OCI-LY7 (cell line): ENCODE results near the gene LHFPL6. TPM values are rescaled to one million over a fixed set of nuclear protein-coding genes. Genes with fewer than 3 reads are reported as not detected.

ENCODE experiments used
- BruUV-seq: library from RNA; stranded (reverse); fragments of 400-500 nt; replicated peaks from 2 replicates; lab custom pipeline; 2021; lab: Mats Ljungman, UMichigan
- CTCF ChIA-PET: fragments of 300-600 bp; sonication (Branson Sonifier 250); formaldehyde crosslinking; loops from one replicate; lab custom pipeline; 2022; ENCODE audit warnings: antibody characterized with exemption; ENCODE audit not compliant: unreplicated experiment; lab: Charles Lee
- POLR2A ChIA-PET: fragments of 300-600 bp; sonication (Branson Sonifier 250); formaldehyde crosslinking; loops from one replicate; lab custom pipeline; 2022; ENCODE audit warnings: antibody characterized with exemption; lab: Charles Lee
- DNase-seq: peaks from one replicate; pipeline ENCODE4 v3.0.0-alpha.2; 2015; ENCODE audit warnings: low spot score
- H2AFZ ChIP-seq: fragments of 200-600 bp; sonication (generic), shearing (Covaris generic); 2 replicates; pipeline ENCODE4 v1.6.1; 2014; ENCODE audit warnings: mild to moderate bottlenecking, antibody characterized with exemption, low read length, moderate library complexity
- H3K27ac ChIP-seq: fragments of 200-600 bp; sonication (generic); 2 replicates; pipeline ENCODE4 v1.5.1; 2014; ENCODE audit warnings: mixed run types, low read depth, mild to moderate bottlenecking, moderate library complexity, low read length, inconsistent platforms; ENCODE audit not compliant: poor library complexity, severe bottlenecking
- H3K36me3 ChIP-seq: fragments of 200-600 bp; sonication (generic); 2 replicates; pipeline ENCODE4 v1.6.1; 2014; ENCODE audit warnings: mild to moderate bottlenecking, antibody characterized with exemption, low read length, moderate library complexity, mixed read lengths; ENCODE audit not compliant: insufficient read depth
- H3K4me1 ChIP-seq: fragments of 200-600 bp; sonication (generic); 2 replicates; pipeline ENCODE4 v1.5.1; 2014; ENCODE audit warnings: mild to moderate bottlenecking, low read length; ENCODE audit not compliant: insufficient read depth, poor library complexity, severe bottlenecking
- H3K4me2 ChIP-seq: fragments of 200-600 bp; sonication (generic); 2 replicates; pipeline ENCODE4 v1.6.1; 2014; ENCODE audit warnings: mild to moderate bottlenecking, low read length
- H3K4me3 ChIP-seq: fragments of 200-600 bp; sonication (generic); 2 replicates; pipeline ENCODE4 v1.5.1; 2014; ENCODE audit warnings: mild to moderate bottlenecking, low read depth, low read length; ENCODE audit not compliant: poor library complexity, severe bottlenecking
- H3K79me2 ChIP-seq: fragments of 200-600 bp; sonication (generic); 2 replicates; pipeline ENCODE4 v1.6.1; 2016; ENCODE audit warnings: low read depth, mild to moderate bottlenecking, low read length, moderate library complexity, mixed read lengths; ENCODE audit not compliant: insufficient read depth
- H3K9me2 ChIP-seq: fragments of 200-600 bp; sonication (generic); 2 replicates; pipeline ENCODE4 v1.6.1; 2016; ENCODE audit warnings: mild to moderate bottlenecking, low read length, mixed read lengths; ENCODE audit not compliant: insufficient read depth
- H3K9me3 ChIP-seq: fragments of 200-600 bp; sonication (generic); 2 replicates; pipeline ENCODE4 v1.6.1; 2014; ENCODE audit warnings: mild to moderate bottlenecking, mixed run types, low read length, mixed read lengths
- H4K20me1 ChIP-seq: fragments of 200-600 bp; sonication (generic); 2 replicates; pipeline ENCODE4 v1.6.1; 2014; ENCODE audit warnings: mild to moderate bottlenecking, antibody characterized with exemption, low read length, moderate library complexity, mixed read lengths; ENCODE audit not compliant: insufficient read depth
- CTCF ChIP-seq: fragments of 200-600 bp; sonication (generic); conservative IDR thresholded peaks from 2 replicates; pipeline ENCODE4 v1.5.1; 2014; ENCODE audit warnings: mild to moderate bottlenecking, antibody characterized with exemption, low read length, moderate library complexity, mixed read lengths
- EZH2phosphoT487 ChIP-seq: fragments of 200-600 bp; sonication (generic); IDR thresholded peaks from 2 replicates; pipeline ENCODE4 v1.6.1; 2018; ENCODE audit warnings: low read depth, borderline replicate concordance, mild to moderate bottlenecking, mixed run types, antibody characterized with exemption, low read length, moderate library complexity, mixed read lengths
- intact Hi-C: fragments of 100-400 bp; cut with micrococcal nuclease; formaldehyde crosslinking; loops from one replicate; pipeline ENCODE4 v1.10.0; 2022; ENCODE audit not compliant: unreplicated experiment
- total RNA-seq, 2 experiments: library from RNA; depleted of rRNA in 1 of 2; stranded (reverse); fragments of >200 nt in 1 of 2; shearing (Covaris generic) in 1 of 2; gene quantifications; 2 replicates each; pipeline ENCODE4 v1.2.3, GENCODE V29; 2014 to 2022

Gene LHFPL6
- total RNA-seq, 2 experiments from 2014 or later: 15.1 to 27.7 TPM

- ChIA-PET CTCF (no interaction called here), POLR2A (interaction anchor here (0.7 kb wide), 1 partner anchor 223 kb away, joined by 3 read pairs; no protein-coding TSS in a partner anchor)
- TF ChIP-seq CTCF (no peak), EZH2phosphoT487 (no peak)
- no TSS peak for BruUV-seq
- no peaks in the 10 kb centered on the region for H3K9me3 ChIP-seq
- no peak overlapping the region for H3K4me3 ChIP-seq
- no peak overlapping the region for H3K4me2 ChIP-seq
- intact Hi-C loops: no loop called here
- DNase-seq: no peak
- no peaks in the 10 kb centered on the region for H3K36me3 ChIP-seq
- H2AFZ ChIP-seq: no peak overlapping the region
- H3K9me2 ChIP-seq: no peaks in the 10 kb centered on the region
- H3K4me1 ChIP-seq: no peaks in the 10 kb centered on the region
- H3K79me2 ChIP-seq: no peaks in the 10 kb centered on the region
- H3K27ac ChIP-seq: no peak overlapping the region
- no peaks in the 10 kb centered on the region; the same call in 1 of the 2 replicates for H4K20me1 ChIP-seq
Observed at GRCh38 chr13:39405596-39406205, 197.3 kb downstream of the LHFPL6 start.

GRCh38 chr13:39405107-39405506 is 197.9 kb downstream of the LHFPL6 start:
- no peaks in the 10 kb centered on the region for H3K4me1 ChIP-seq

More at GRCh38 chr13:39405107-39405506, 197.9 kb downstream of the LHFPL6 start:
- POLR2A ChIA-PET: interaction anchor here (0.6 kb wide), 2 partner anchors 9 to 102 kb away, joined by 3 read pairs; no protein-coding TSS in a partner anchor
- H3K27ac ChIP-seq: no peak overlapping the region
- H3K36me3 ChIP-seq: no peaks in the 10 kb centered on the region
- TF ChIP-seq CTCF (no peak), EZH2phosphoT487 (no peak)
- no peak overlapping the region for H3K4me3 ChIP-seq
- no peak overlapping the region for H3K4me2 ChIP-seq
- H3K79me2 ChIP-seq: no peaks in the 10 kb centered on the region
- H2AFZ ChIP-seq: no peak overlapping the region
- H4K20me1 ChIP-seq: no peaks in the 10 kb centered on the region; the same call in 1 of the 2 replicates
- CTCF ChIA-PET: no interaction called here
- no TSS peak for BruUV-seq
- intact Hi-C loops: no loop called here
- no peak for DNase-seq
- no peaks in the 10 kb centered on the region for H3K9me3 ChIP-seq
- no peaks in the 10 kb centered on the region for H3K9me2 ChIP-seq
